HPDE6-E6E7 (cell line): Measurements from ENCODE around the gene IL4R.
"Not testable (repeated sequence)": the region's sequence is repeated elsewhere in the genome, so short reads cannot be mapped to it uniquely, and the experiment has no call there.

Experiments
- DNase-seq: peaks from one replicate; pipeline ENCODE4 v3.0.0; 2011; ENCODE audit warnings: missing footprints; ENCODE audit errors: extremely low spot score

Gene IL4R

GRCh38 chr16:27329376-27330079 lies 15.8 kb downstream of the IL4R start:
- not testable (repeated sequence) for DNase-seq

DNA sequence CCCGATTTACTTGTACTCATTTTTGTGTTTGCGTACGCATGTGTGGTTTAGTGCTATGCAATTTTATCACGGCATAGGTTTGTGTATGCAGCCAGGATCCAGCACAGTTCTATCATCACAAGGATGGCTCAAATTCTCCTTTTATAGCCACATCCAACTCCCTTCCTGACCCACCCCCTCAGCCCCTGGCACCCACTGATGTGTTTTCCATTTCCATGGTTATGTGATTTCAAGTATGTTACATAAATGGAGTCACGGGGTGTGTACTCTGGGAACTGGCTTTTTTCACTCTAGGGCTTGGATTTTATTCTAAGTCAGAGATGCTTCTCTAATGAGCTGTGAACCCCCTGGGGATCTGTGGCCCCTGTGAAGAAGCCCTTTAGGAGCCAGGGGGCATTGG lies 16.8 kb downstream of the IL4R start:
- DNase-seq, result no peak

GRCh38 chr16:27332105-27332504 lies 18.3 kb downstream of the IL4R start:
- no peak for DNase-seq

DNA sequence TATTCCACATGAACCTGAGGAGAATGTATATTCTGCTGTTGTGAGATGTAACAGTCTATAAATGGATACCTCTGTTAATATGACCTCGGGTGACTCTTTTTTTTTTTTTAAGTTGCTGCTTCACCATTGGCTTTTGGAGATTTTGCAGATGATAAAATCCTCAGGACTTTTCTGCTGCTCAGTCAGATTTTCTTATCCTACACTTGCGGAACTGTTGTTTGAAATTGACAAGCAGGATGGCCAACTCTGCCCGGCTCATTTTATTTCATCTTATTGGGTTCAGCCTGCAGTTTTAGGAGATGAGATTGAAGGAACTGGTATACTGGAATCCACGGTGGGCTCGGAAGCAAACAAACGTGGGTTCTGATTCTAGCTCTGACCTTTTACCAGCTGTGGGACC lies 19.3 kb downstream of the IL4R start:
- DNase-seq, result no peak

GRCh38 chr16:27333549-27333948 lies 19.8 kb downstream of the IL4R start:
- no peak for DNase-seq

- no peak for DNase-seq
Measured at GRCh38 chr16:27334192-27334764, 20.5 kb downstream of the IL4R start.

GRCh38 chr16:27334838-27335237 lies 21.1 kb downstream of the IL4R start:
- no peak for DNase-seq

GRCh38 chr16:27335349-27336053 lies 21.7 kb downstream of the IL4R start:
- DNase-seq, result no peak

GRCh38 chr16:27337024-27337423 lies 23.2 kb downstream of the IL4R start:
- DNase-seq, result no peak

DNA sequence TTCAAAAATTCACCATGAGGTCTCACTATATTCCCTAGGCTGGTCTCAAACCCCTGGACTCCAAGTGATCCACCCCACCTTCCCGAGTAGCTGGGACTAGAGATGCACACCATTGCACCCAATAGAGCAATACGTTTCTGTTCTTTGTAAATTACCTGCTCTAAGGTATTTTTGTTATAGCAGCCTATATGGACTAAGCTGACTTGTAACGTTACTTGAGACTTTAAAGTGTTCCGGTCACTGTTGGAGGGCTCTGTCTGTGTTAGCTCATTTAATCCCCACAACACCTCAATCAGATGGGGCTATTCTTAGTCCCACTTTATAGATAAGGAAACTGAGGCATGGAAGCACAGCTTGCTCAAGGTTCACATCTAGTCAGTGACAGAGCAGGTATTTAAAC lies 25.4 kb downstream of the IL4R start:
- DNase-seq, result no peak

- DNase-seq, result no peak
Measured at GRCh38 chr16:27340654-27341053, 26.9 kb downstream of the IL4R start.

GRCh38 chr16:27341549-27341948 lies 27.8 kb downstream of the IL4R start:
- no peak for DNase-seq

- no peak for DNase-seq
Measured at GRCh38 chr16:27341971-27342370, 28.2 kb downstream of the IL4R start.

GRCh38 chr16:27344721-27345120 lies 30.9 kb downstream of the IL4R start:
- DNase-seq, result no peak

- no peak for DNase-seq
Measured at GRCh38 chr16:27345201-27345600, 31.4 kb downstream of the IL4R start.

- DNase-seq, result no peak
Measured at GRCh38 chr16:27346819-27347218, 33.0 kb downstream of the IL4R start.

GRCh38 chr16:27347930-27348685 lies 34.3 kb downstream of the IL4R start:
- DNase-seq, result no peak

GRCh38 chr16:27349276-27349675 lies 35.5 kb downstream of the IL4R start:
- DNase-seq, result no peak

- no peak for DNase-seq
Measured at GRCh38 chr16:27350006-27350405, 36.2 kb downstream of the IL4R start.

GRCh38 chr16:27351989-27352388 lies 38.2 kb downstream of the IL4R start:
- no peak for DNase-seq

DNA sequence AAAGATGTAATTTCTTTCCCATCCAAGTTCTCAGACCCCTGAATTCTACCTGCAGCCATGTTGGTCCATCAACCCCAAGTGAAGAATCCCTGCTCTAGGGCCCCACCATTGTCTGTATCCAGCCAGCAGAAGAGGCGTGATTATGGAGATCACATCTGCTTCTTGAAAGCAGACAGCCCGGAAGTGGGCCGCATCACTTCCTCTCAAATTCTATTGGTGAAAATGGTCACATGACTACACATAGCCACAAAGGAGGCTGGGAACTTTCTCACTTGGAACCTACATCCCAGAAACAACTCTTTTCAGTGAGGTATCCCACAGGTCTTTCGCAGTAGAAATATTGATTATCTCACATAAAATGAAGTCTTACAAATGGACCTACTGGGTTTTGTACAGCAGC lies 40.1 kb downstream of the IL4R start:
- no peak for DNase-seq

- DNase-seq, result no peak
Measured at GRCh38 chr16:27355610-27356009, 41.8 kb downstream of the IL4R start.
